HEK293T (cell line): Measurements from ENCODE around the gene KRT27.

Source experiments
- BHLHE40 ChIP-seq: fragments of 450-650 bp; IDR thresholded peaks from 2 replicates; pipeline ENCODE4 v1.6.1; 2016; ENCODE audit warnings: mild to moderate bottlenecking, moderate library complexity, borderline replicate concordance
- ELF4 ChIP-seq: fragments of 450-650 bp; IDR thresholded peaks from 2 replicates; pipeline ENCODE4 v1.6.1; 2017; ENCODE audit warnings: antibody characterized with exemption
- FOXA1 ChIP-seq: fragments of 450-650 bp; IDR thresholded peaks from 2 replicates; pipeline ENCODE4 v1.6.1; 2016; ENCODE audit warnings: mild to moderate bottlenecking
- FOXM1 ChIP-seq: fragments of 450-650 bp; IDR thresholded peaks from 2 replicates; pipeline ENCODE4 v1.6.1; 2017; ENCODE audit warnings: mild to moderate bottlenecking, borderline replicate concordance
- HDGF ChIP-seq: fragments of 450-650 bp; IDR thresholded peaks from 2 replicates; pipeline ENCODE4 v1.6.1; 2017; ENCODE audit warnings: antibody characterized with exemption, borderline replicate concordance
- L3MBTL2 ChIP-seq: fragments of 450-650 bp; conservative IDR thresholded peaks from 2 replicates; pipeline ENCODE4 v1.6.1; 2016; ENCODE audit warnings: mild to moderate bottlenecking
- PKNOX1 ChIP-seq: fragments of 450-650 bp; IDR thresholded peaks from 2 replicates; pipeline ENCODE4 v1.6.1; 2016
- SP1 ChIP-seq: fragments of 450-650 bp; IDR thresholded peaks from 2 replicates; pipeline ENCODE4 v1.6.1; 2017
- TARDBP ChIP-seq: fragments of 450-650 bp; IDR thresholded peaks from 2 replicates; pipeline ENCODE4 v1.6.1; 2016
- ZNF384 ChIP-seq: fragments of 450-650 bp; IDR thresholded peaks from 2 replicates; pipeline ENCODE4 v1.6.1; 2016

- TF ChIP-seq BHLHE40 = no peak
- TF ChIP-seq TARDBP = no peak
- TF ChIP-seq L3MBTL2 = no peak
- TF ChIP-seq SP1 = no peak
- TF ChIP-seq ZNF384 = no peak
- no peak for TF ChIP-seq FOXM1
- no peak for TF ChIP-seq PKNOX1
- no peak for TF ChIP-seq ELF4
- TF ChIP-seq HDGF = no peak
- no peak for TF ChIP-seq FOXA1
Observed at GRCh38 chr17:40819528-40820125, 37.3 kb upstream of the KRT27 start.
